ENCODE measurements around the gene CCDC92.
A peak's percentile ranks its signal among the peaks of the same experiment; 100 is the strongest.

The CCDC92 gene

GRCh38 chr12:123910057-123910456 lies 62.6 kb downstream of the CCDC92 start:
- no peak for TF ChIP-seq CTCF (IDR thresholded peaks at IDR 0.05; ENCODE audit: extremely low read depth, insufficient read depth, missing control alignments)
- DNase-seq (ENCODE audit: low spot score) = no peak
- in situ Hi-C loops (cut with MboI; ENCODE audit: low pct_unique_long_range_greater_than_20kb, low sequenced_read_pairs, unreplicated experiment) = no loop called here

- DNase-seq (ENCODE audit: low spot score) = no peak
Measured at GRCh38 chr12:123908884-123909725, 63.5 kb downstream of the CCDC92 start.

GRCh38 chr12:123907726-123908476 lies 64.7 kb downstream of the CCDC92 start:
- TF ChIP-seq CTCF (IDR thresholded peaks at IDR 0.05; ENCODE audit: extremely low read depth, insufficient read depth, missing control alignments) = no peak
- in situ Hi-C loops (cut with MboI; ENCODE audit: low pct_unique_long_range_greater_than_20kb, low sequenced_read_pairs, unreplicated experiment) = no loop called here
- no peak for DNase-seq (ENCODE audit: low spot score)

More at GRCh38 chr12:123908884-123909725, 63.5 kb downstream of the CCDC92 start:
- in situ Hi-C loops (cut with MboI; ENCODE audit: low pct_unique_long_range_greater_than_20kb, low sequenced_read_pairs, unreplicated experiment) = no loop called here
- no peak for TF ChIP-seq CTCF (IDR thresholded peaks at IDR 0.05; ENCODE audit: extremely low read depth, insufficient read depth, missing control alignments)

GRCh38 chr12:123906711-123907420 lies 65.8 kb downstream of the CCDC92 start:
- in situ Hi-C loops (cut with MboI; ENCODE audit: low pct_unique_long_range_greater_than_20kb, low sequenced_read_pairs, unreplicated experiment) = no loop called here
- TF ChIP-seq CTCF (IDR thresholded peaks at IDR 0.05; ENCODE audit: extremely low read depth, insufficient read depth, missing control alignments) = no peak
- no peak for DNase-seq (ENCODE audit: low spot score)

GRCh38 chr12:123905319-123905925 lies 67.2 kb downstream of the CCDC92 start:
- in situ Hi-C loops (cut with MboI; ENCODE audit: low pct_unique_long_range_greater_than_20kb, low sequenced_read_pairs, unreplicated experiment) = no loop called here

More at GRCh38 chr12:123905319-123905925, 67.2 kb downstream of the CCDC92 start:
- peak; percentile 77 for DNase-seq (ENCODE audit: low spot score)
- peak; percentile 64 for TF ChIP-seq CTCF (IDR thresholded peaks at IDR 0.05; ENCODE audit: extremely low read depth, insufficient read depth, missing control alignments)

Measured in GM13977 (cell line).